Kidney tubule cell (primary cell): ENCODE results near the gene HOXD3.

ENCODE experiments used
- DNase-seq: peaks from one replicate; pipeline ENCODE4 v3.0.0-alpha.2; 2018; ENCODE audit warnings: low spot score

HOXD3 gene

GRCh38 chr2:176132205-176133171 is 24.6 kb upstream of the HOXD3 start:
- peak; percentile 69 for DNase-seq

GRCh38 chr2:176133389-176133788 is 23.7 kb upstream of the HOXD3 start:
- DNase-seq = no peak

- peak; percentile 35 for DNase-seq
Measured at GRCh38 chr2:176134035-176134434, 23.1 kb upstream of the HOXD3 start.

GRCh38 chr2:176135035-176135440 is 22.1 kb upstream of the HOXD3 start:
- DNase-seq = peak; percentile 34

GRCh38 chr2:176136374-176137251 is 20.5 kb upstream of the HOXD3 start:
- DNase-seq = peak; percentile 54

- DNase-seq = no peak
Measured at GRCh38 chr2:176137252-176137580, 19.9 kb upstream of the HOXD3 start.

- DNase-seq = no peak
Measured at GRCh38 chr2:176137906-176138305, 19.2 kb upstream of the HOXD3 start.

- no peak for DNase-seq
Measured at GRCh38 chr2:176138526-176138922, 18.6 kb upstream of the HOXD3 start.

GRCh38 chr2:176138923-176139660 is 18.0 kb upstream of the HOXD3 start:
- DNase-seq = no peak

- peak; percentile 42 for DNase-seq
Measured at GRCh38 chr2:176139661-176140512, 17.2 kb upstream of the HOXD3 start.

GRCh38 chr2:176140513-176141317 is 16.4 kb upstream of the HOXD3 start:
- peak; percentile 84 for DNase-seq

- no peak for DNase-seq
Measured at GRCh38 chr2:176142281-176142680, 14.8 kb upstream of the HOXD3 start.

GRCh38 chr2:176145085-176145969 is 11.8 kb upstream of the HOXD3 start:
- DNase-seq = no peak

GRCh38 chr2:176146101-176146500 is 11.0 kb upstream of the HOXD3 start:
- no peak for DNase-seq

- DNase-seq = no peak
Measured at GRCh38 chr2:176146645-176147044, 10.5 kb upstream of the HOXD3 start.

GRCh38 chr2:176147210-176147799 is 9.8 kb upstream of the HOXD3 start:
- DNase-seq = no peak

GRCh38 chr2:176147800-176148496 is 9.2 kb upstream of the HOXD3 start:
- DNase-seq = peak; percentile 82

- peak; percentile 65 for DNase-seq
Measured at GRCh38 chr2:176148751-176149421, 8.2 kb upstream of the HOXD3 start.
